A549 (cell line): ENCODE data around the gene CHD8. TPM values are rescaled to one million over a fixed set of nuclear protein-coding genes. Genes with fewer than 3 reads are reported as not detected.

Experiments used
- ATAC-seq, 2 experiments: fragments of 200-7000 bp in 1 of 2; fragments of >200 bp in 1 of 2; cut with Nextera tagmentation in 1 of 2; cut with Tn5 transposase in 1 of 2; 3 replicates each; pipeline versions ENCODE4 v1.8.0 to v1.9.1; 2018 to 2020; ENCODE audit warnings: mild to moderate bottlenecking in 1 of 2, moderate library complexity in 1 of 2
- CTCF ChIA-PET: fragments of 300-600 bp; sonication (Branson Sonifier 250); formaldehyde crosslinking; extraction: SDS; loops from one replicate; lab custom pipeline; 2021; ENCODE audit warnings: antibody characterized with exemption, inconsistent platforms; lab: Yijun Ruan, JAX
- POLR2A ChIA-PET: fragments of 350-600 bp; formaldehyde crosslinking; extraction: SDS; loops from one replicate; lab custom pipeline; 2021; ENCODE audit warnings: antibody characterized with exemption, inconsistent platforms; lab: Yijun Ruan, JAX
- DNase-seq, 2 experiments: peaks; one replicate each; pipeline versions ENCODE4 v3.0.0 to v3.0.0-alpha.2; 2011 to 2016; ENCODE audit warnings: low read depth in 1 of 2, low spot score in 1 of 2
- FAIRE-seq: peaks from 2 replicates; lab custom pipeline; 2011; peaks lifted over from hg19 to GRCh38; lab: Jason Lieb, UNC
- H3K27ac ChIP-seq, 2 experiments: fragments of >200 bp; sonication (Bioruptor Twin); formaldehyde crosslinking; 3 replicates each; pipeline ENCODE4 v1.5.1; 2016 to 2017
- H3K4me1 ChIP-seq: fragments of >200 bp; sonication (Bioruptor Twin); formaldehyde crosslinking; 3 replicates; pipeline ENCODE4 v1.6.1; 2016
- H3K4me2 ChIP-seq: fragments of >200 bp; sonication (Bioruptor Twin); formaldehyde crosslinking; 3 replicates; pipeline ENCODE4 v1.6.1; 2016
- H3K4me3 ChIP-seq: fragments of >200 bp; sonication (Bioruptor Twin); formaldehyde crosslinking; 3 replicates; pipeline ENCODE4 v1.5.1; 2016
- H3K9me3 ChIP-seq: fragments of >200 bp; sonication (Bioruptor Twin); formaldehyde crosslinking; 3 replicates; pipeline ENCODE4 v1.6.1; 2016
- ATOH8 ChIP-seq: fragments of 250-450 bp; sonication (Bioruptor Pico); IDR thresholded peaks from 2 replicates; pipeline ENCODE4 v1.5.0; 2020; ENCODE audit warnings: low read depth, mild to moderate bottlenecking, moderate library complexity
- BHLHE40 ChIP-seq: IDR thresholded peaks from 2 replicates; pipeline ENCODE4 v1.6.1; 2012; ENCODE audit warnings: low read depth, low read length, inconsistent platforms
- CBX2 ChIP-seq: fragments of 200-600 bp; sonication (generic); IDR thresholded peaks from 2 replicates; pipeline ENCODE4 v1.6.1; 2016; ENCODE audit warnings: low read depth, mild to moderate bottlenecking, borderline replicate concordance
- CHD2 ChIP-seq: fragments of 150-350 bp; IDR thresholded peaks from 2 replicates; pipeline ENCODE4 v1.6.1; 2014; ENCODE audit warnings: low read length; ENCODE audit not compliant: partially characterized antibody
- CHD4 ChIP-seq: fragments of 200-600 bp; sonication (generic); IDR thresholded peaks from 2 replicates; pipeline ENCODE4 v1.6.1; 2016; ENCODE audit warnings: antibody characterized with exemption, mild to moderate bottlenecking, borderline replicate concordance
- E2F6 ChIP-seq: IDR thresholded peaks from 2 replicates; pipeline ENCODE4 v1.6.1; 2012; ENCODE audit warnings: low read depth, borderline replicate concordance
- FOSB ChIP-seq: fragments of 250-450 bp; sonication (Bioruptor Pico); IDR thresholded peaks from 2 replicates; pipeline ENCODE4 v1.5.0; 2020; ENCODE audit warnings: mild to moderate bottlenecking, moderate library complexity
- FOSL2 ChIP-seq, 2 experiments: fragments of 450-650 bp in 1 of 2; fragments of >200 bp in 1 of 2; sonication (Bioruptor Twin) in 1 of 2; formaldehyde crosslinking; IDR thresholded peaks; 2 replicates each; pipeline versions ENCODE4 v1.5.0 to v1.6.1; 2016 to 2020; ENCODE audit warnings: mild to moderate bottlenecking in 1 of 2, moderate library complexity in 1 of 2
- HDAC2 ChIP-seq: fragments of 200-600 bp; sonication (generic); IDR thresholded peaks from 2 replicates; pipeline ENCODE4 v1.6.1; 2016
- HES2 ChIP-seq: fragments of >200 bp; sonication (Bioruptor Twin); formaldehyde crosslinking; IDR thresholded peaks from 2 replicates; pipeline ENCODE4 v1.6.1; 2016
- HOXB13 ChIP-seq: fragments of 250-450 bp; sonication (Bioruptor Pico); IDR thresholded peaks from 2 replicates; pipeline ENCODE4 v1.5.0; 2020; ENCODE audit warnings: low read depth, mild to moderate bottlenecking, moderate library complexity
- JUN ChIP-seq, 2 experiments: fragments of >200 bp; sonication (Bioruptor Twin); formaldehyde crosslinking; IDR thresholded peaks; 2 replicates in 1 of 2; 3 replicates in 1 of 2; pipeline ENCODE4 v1.6.1; 2016 to 2017
- JUNB ChIP-seq: fragments of >200 bp; sonication (Bioruptor Twin); formaldehyde crosslinking; IDR thresholded peaks from 2 replicates; pipeline ENCODE4 v1.6.1; 2016
- KDM1A ChIP-seq: fragments of 200-600 bp; sonication (generic); IDR thresholded peaks from 2 replicates; pipeline ENCODE4 v1.6.1; 2016; ENCODE audit warnings: low read depth, mild to moderate bottlenecking
- KDM5A ChIP-seq: fragments of 200-600 bp; sonication (generic); IDR thresholded peaks from 2 replicates; pipeline ENCODE4 v1.6.1; 2016; ENCODE audit warnings: antibody characterized with exemption, mild to moderate bottlenecking
- MAZ ChIP-seq: fragments of 150-350 bp; IDR thresholded peaks from 2 replicates; pipeline ENCODE4 v1.6.1; 2014; ENCODE audit warnings: antibody characterized with exemption, low read depth, low read length, borderline replicate concordance
- NPAS2 ChIP-seq: fragments of 250-450 bp; sonication (Bioruptor Pico); IDR thresholded peaks from 2 replicates; pipeline ENCODE4 v1.8.0; 2022; ENCODE audit warnings: mild to moderate bottlenecking, moderate library complexity, borderline replicate concordance
- NR3C1 ChIP-seq: fragments of >200 bp; sonication (Bioruptor Twin); formaldehyde crosslinking; IDR thresholded peaks from 3 replicates; pipeline ENCODE4 v1.6.1; 2017
- POLR2A ChIP-seq: IDR thresholded peaks from 2 replicates; pipeline ENCODE4 v1.6.1; 2012; ENCODE audit warnings: mild to moderate bottlenecking, low read length
- POLR2AphosphoS2 ChIP-seq: conservative IDR thresholded peaks from 2 replicates; pipeline ENCODE4 v1.6.1; 2012; ENCODE audit warnings: low read length, improper control_type of control experiment, inconsistent platforms
- RAD21 ChIP-seq, 2 experiments: fragments of >200 bp in 1 of 2; sonication (Bioruptor Twin) in 1 of 2; formaldehyde crosslinking in 1 of 2; IDR thresholded peaks in 1 of 2; conservative IDR thresholded peaks in 1 of 2; 2 replicates in 1 of 2; 3 replicates in 1 of 2; pipeline ENCODE4 v1.6.1; 2012 to 2018; ENCODE audit warnings: inconsistent platforms in 1 of 2
- RCOR1 ChIP-seq: fragments of 150-350 bp; IDR thresholded peaks from 2 replicates; pipeline ENCODE4 v1.6.1; 2014; ENCODE audit warnings: antibody characterized with exemption, low read length, low read depth
- RFX5 ChIP-seq: fragments of 450-650 bp; IDR thresholded peaks from 2 replicates; pipeline ENCODE4 v1.7.1; 2014; ENCODE audit warnings: antibody characterized with exemption, mild to moderate bottlenecking, moderate library complexity
- RNF2 ChIP-seq: fragments of 200-600 bp; sonication (generic); IDR thresholded peaks from 2 replicates; pipeline ENCODE4 v1.6.1; 2016; ENCODE audit warnings: low read depth, mild to moderate bottlenecking, antibody characterized with exemption, moderate library complexity, borderline replicate concordance
- SREBF2 ChIP-seq: fragments of 450-650 bp; IDR thresholded peaks from 2 replicates; pipeline ENCODE4 v1.6.1; 2014; ENCODE audit warnings: mild to moderate bottlenecking, moderate library complexity
- ZC3H11A ChIP-seq: fragments of 450-650 bp; IDR thresholded peaks from 2 replicates; pipeline ENCODE4 v1.6.1; 2014; ENCODE audit warnings: antibody characterized with exemption, mild to moderate bottlenecking
- ZNF302 ChIP-seq: fragments of 250-450 bp; sonication (Bioruptor Pico); IDR thresholded peaks from 2 replicates; pipeline ENCODE4 v1.9.0; 2021; ENCODE audit warnings: inconsistent platforms, mild to moderate bottlenecking, moderate library complexity
- ZSCAN20 ChIP-seq: fragments of 250-450 bp; sonication (Bioruptor Pico); IDR thresholded peaks from 2 replicates; pipeline ENCODE4 v1.8.0; 2022; ENCODE audit warnings: mild to moderate bottlenecking, moderate library complexity
- WGBS: methylation state at CpG from one replicate; pipeline ENCODE4 v1.1.6; 2017; ENCODE audit errors: missing lambda C conversion rate; 5-methylcytosine and 5-hydroxymethylcytosine counted together
- polyA plus RNA-seq, 4 experiments: library from polyadenylated mRNA; depleted of rRNA in 3 of 4; stranded (reverse); fragments of >200 nt; fragmentation: RNase III in 1 of 4; extraction: RNeasy Plus Mini Kit Qiagen cat#74134 plus additional on column Dnase treatment in 1 of 4; gene quantifications; 2 replicates in 3 of 4; 3 replicates in 1 of 4; pipeline ENCODE4 v1.2.3, GENCODE V29; 2011 to 2017
- TF ChIP-seq, protein P1 (sequence below): fragments of 200-600 bp; sonication (generic); IDR thresholded peaks from 2 replicates; pipeline ENCODE4 v1.6.1; 2016; ENCODE audit warnings: antibody characterized with exemption, mild to moderate bottlenecking, moderate library complexity
- TF ChIP-seq, protein P2 (sequence below): fragments of 250-450 bp; sonication (Bioruptor Pico); IDR thresholded peaks from 2 replicates; pipeline ENCODE4 v1.5.0; 2021; ENCODE audit warnings: mild to moderate bottlenecking, moderate library complexity, borderline replicate concordance
- TF ChIP-seq, protein P3 (sequence below): fragments of >200 bp; sonication (Bioruptor Twin); formaldehyde crosslinking; IDR thresholded peaks from 3 replicates; pipeline ENCODE4 v1.6.1; 2016

CHD8 gene
- polyA plus RNA-seq, 2 of the 4 experiments (the other 2 are of a cell fraction), result 28.5 to 36.8 TPM

- CTCF ChIA-PET, result interaction anchor here (0.8 to 3.6 kb wide), 4 partner anchors 11 to 28 kb away, joined by 3 to 12 read pairs (median 4); partner anchors contain the start of gene CHD8
- H3K27ac ChIP-seq, result peak overlapping the region; percentile 81 to 95
- peak overlapping the region; percentile 70 for H3K4me3 ChIP-seq
- 4% methylated on average over 24 of the region's 33 CpGs for WGBS
- FAIRE-seq (no peak), DNase-seq (peak; percentile 91 to 98), ATAC-seq (peak; percentile 98 to 99)
- H3K4me2 ChIP-seq, result peak overlapping the region; percentile 97
- H3K9me3 ChIP-seq, result no peaks in the 10 kb centered on the region
- H3K4me1 ChIP-seq, result peaks cover 14% of the 10 kb centered on the region; the same call in 2 of the 3 replicates
- POLR2A ChIA-PET, result interaction anchor here (0.6 to 2.5 kb wide), 10 partner anchors 8 to 119 kb away, joined by 3 to 43 read pairs (median 4); partner anchors contain the start of genes CHD8, METTL3, RAB2B and SUPT16H
- TF ChIP-seq, protein P1, sequence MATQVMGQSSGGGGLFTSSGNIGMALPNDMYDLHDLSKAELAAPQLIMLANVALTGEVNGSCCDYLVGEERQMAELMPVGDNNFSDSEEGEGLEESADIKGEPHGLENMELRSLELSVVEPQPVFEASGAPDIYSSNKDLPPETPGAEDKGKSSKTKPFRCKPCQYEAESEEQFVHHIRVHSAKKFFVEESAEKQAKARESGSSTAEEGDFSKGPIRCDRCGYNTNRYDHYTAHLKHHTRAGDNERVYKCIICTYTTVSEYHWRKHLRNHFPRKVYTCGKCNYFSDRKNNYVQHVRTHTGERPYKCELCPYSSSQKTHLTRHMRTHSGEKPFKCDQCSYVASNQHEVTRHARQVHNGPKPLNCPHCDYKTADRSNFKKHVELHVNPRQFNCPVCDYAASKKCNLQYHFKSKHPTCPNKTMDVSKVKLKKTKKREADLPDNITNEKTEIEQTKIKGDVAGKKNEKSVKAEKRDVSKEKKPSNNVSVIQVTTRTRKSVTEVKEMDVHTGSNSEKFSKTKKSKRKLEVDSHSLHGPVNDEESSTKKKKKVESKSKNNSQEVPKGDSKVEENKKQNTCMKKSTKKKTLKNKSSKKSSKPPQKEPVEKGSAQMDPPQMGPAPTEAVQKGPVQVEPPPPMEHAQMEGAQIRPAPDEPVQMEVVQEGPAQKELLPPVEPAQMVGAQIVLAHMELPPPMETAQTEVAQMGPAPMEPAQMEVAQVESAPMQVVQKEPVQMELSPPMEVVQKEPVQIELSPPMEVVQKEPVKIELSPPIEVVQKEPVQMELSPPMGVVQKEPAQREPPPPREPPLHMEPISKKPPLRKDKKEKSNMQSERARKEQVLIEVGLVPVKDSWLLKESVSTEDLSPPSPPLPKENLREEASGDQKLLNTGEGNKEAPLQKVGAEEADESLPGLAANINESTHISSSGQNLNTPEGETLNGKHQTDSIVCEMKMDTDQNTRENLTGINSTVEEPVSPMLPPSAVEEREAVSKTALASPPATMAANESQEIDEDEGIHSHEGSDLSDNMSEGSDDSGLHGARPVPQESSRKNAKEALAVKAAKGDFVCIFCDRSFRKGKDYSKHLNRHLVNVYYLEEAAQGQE, result no peak
- TF ChIP-seq POLR2AphosphoS2 (peak; percentile 80; the same call in 1 of the 2 replicates), ATOH8 (CRISPR knock-in tag) (no peak), SREBF2 (no peak), CHD2 (peak; percentile 81), HDAC2 (no peak), RAD21 (conservative IDR thresholded peaks at IDR 0.05 in 1 of 2, IDR thresholded peaks at IDR 0.05 in 1 of 2) (no peak), ZC3H11A (no peak), NR3C1 (no peak), BHLHE40 (no peak), JUNB (no peak), CBX2 (no peak), KDM5A (no peak), MAZ (0 out of 2 replicates have a peak, but pooled peaks have one; percentile 38), JUN (IDR thresholded peaks at IDR 0.05) (peak; percentile 34 to 76; a peak in 2 of 5 replicates), FOSB (no peak), RCOR1 (no peak), HOXB13 (no peak), KDM1A (no peak), RFX5 (no peak), E2F6 (no peak), ZSCAN20 (CRISPR knock-in tag) (no peak), FOSL2 (IDR thresholded peaks at IDR 0.05) (no peak), FOSL2 (CRISPR knock-in tag; IDR thresholded peaks at IDR 0.05) (no peak), POLR2A (peak; percentile 17; the same call in 1 of the 2 replicates), CHD4 (no peak), ZNF302 (no peak), HES2 (no peak), RNF2 (no peak), NPAS2 (CRISPR knock-in tag) (no peak)
- TF ChIP-seq, protein P2, sequence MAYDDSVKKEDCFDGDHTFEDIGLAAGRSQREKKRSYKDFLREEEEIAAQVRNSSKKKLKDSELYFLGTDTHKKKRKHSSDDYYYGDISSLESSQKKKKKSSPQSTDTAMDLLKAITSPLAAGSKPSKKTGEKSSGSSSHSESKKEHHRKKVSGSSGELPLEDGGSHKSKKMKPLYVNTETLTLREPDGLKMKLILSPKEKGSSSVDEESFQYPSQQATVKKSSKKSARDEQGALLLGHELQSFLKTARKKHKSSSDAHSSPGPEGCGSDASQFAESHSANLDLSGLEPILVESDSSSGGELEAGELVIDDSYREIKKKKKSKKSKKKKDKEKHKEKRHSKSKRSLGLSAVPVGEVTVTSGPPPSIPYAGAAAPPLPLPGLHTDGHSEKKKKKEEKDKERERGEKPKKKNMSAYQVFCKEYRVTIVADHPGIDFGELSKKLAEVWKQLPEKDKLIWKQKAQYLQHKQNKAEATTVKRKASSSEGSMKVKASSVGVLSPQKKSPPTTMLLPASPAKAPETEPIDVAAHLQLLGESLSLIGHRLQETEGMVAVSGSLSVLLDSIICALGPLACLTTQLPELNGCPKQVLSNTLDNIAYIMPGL (CRISPR knock-in tag), result peak; percentile 65; the same call in 1 of the 2 replicates
- TF ChIP-seq, protein P3, sequence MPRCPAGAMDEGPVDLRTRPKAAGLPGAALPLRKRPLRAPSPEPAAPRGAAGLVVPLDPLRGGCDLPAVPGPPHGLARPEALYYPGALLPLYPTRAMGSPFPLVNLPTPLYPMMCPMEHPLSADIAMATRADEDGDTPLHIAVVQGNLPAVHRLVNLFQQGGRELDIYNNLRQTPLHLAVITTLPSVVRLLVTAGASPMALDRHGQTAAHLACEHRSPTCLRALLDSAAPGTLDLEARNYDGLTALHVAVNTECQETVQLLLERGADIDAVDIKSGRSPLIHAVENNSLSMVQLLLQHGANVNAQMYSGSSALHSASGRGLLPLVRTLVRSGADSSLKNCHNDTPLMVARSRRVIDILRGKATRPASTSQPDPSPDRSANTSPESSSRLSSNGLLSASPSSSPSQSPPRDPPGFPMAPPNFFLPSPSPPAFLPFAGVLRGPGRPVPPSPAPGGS, result 0 out of 3 replicates have a peak, but pooled peaks have one; percentile 24
Measured at GRCh38 chr14:21437063-21437901, 18.6 kb downstream of the CHD8 start.
